Mesothelial cell of epicardium (in vitro differentiated cells): ENCODE measurements around the gene ADAM22. TPM values are rescaled to one million over a fixed set of nuclear protein-coding genes. Genes with fewer than 3 reads are reported as not detected.
"Not testable (repeated sequence)": the region's sequence is repeated elsewhere in the genome, so short reads cannot be mapped to it uniquely, and the experiment has no call there.

Experiments
- DNase-seq, 2 experiments: peaks; one replicate each; pipeline ENCODE4 v3.0.0; 2021; ENCODE audit warnings: low spot score in 2 of 2; ENCODE audit not compliant: unreplicated experiment in 2 of 2
- H3K27ac Mint-ChIP-seq: 2 replicates; pipeline ENCODE4 v1.8.0; 2021; ENCODE audit warnings: mixed read lengths
- H3K27me3 Mint-ChIP-seq: 2 replicates; pipeline ENCODE4 v1.8.0; 2021; ENCODE audit warnings: low read depth, mixed read lengths
- H3K36me3 Mint-ChIP-seq: 2 replicates; pipeline ENCODE4 v1.8.0; 2021; ENCODE audit warnings: mixed read lengths
- H3K4me1 Mint-ChIP-seq: 2 replicates; pipeline ENCODE4 v1.8.0; 2021; ENCODE audit warnings: mixed read lengths
- H3K4me3 Mint-ChIP-seq: 2 replicates; pipeline ENCODE4 v1.8.0; 2021; ENCODE audit warnings: mild to moderate bottlenecking, moderate library complexity, mixed read lengths
- H3K9me3 Mint-ChIP-seq: 2 replicates; pipeline ENCODE4 v1.8.0; 2021; ENCODE audit warnings: mixed read lengths
- CTCF ChIP-seq: fragments of 200-600 bp; sonication (generic); IDR thresholded peaks from one replicate; pipeline ENCODE4 v1.5.0; 2021; ENCODE audit warnings: antibody characterized with exemption; ENCODE audit not compliant: unreplicated experiment
- total RNA-seq: library from RNA; stranded (reverse); gene quantifications from 3 replicates; pipeline ENCODE4 v1.2.1, GENCODE V29; 2021

The ADAM22 gene
- total RNA-seq = 4.3 to 6.3 TPM (median 4.7 TPM) in 3 replicates

GRCh38 chr7:87933953-87934698 lies at the start of gene ADAM22:
Gene ADAM22, plus strand, starts transcription at chr7:87934251. Its CDS starts 215 bp downstream, at chr7:87934466.
- no peak within 1 kb of the TSS for H3K27ac Mint-ChIP-seq
- TF ChIP-seq CTCF = no peak

GRCh38 chr7:87885018-87885417 lies 49.0 kb upstream of the ADAM22 start:
- no peak for TF ChIP-seq CTCF
- Mint-ChIP-seq H3K27ac (no peak overlapping the region), H3K36me3 (peaks cover 14% of the 10 kb centered on the region), H3K4me3 (no peak overlapping the region), H3K4me1 (no peaks in the 10 kb centered on the region), H3K9me3 (no peaks in the 10 kb centered on the region), H3K27me3 (no peaks in the 10 kb centered on the region)
- DNase-seq = no peak

More at GRCh38 chr7:87933953-87934698, at the start of gene ADAM22:
- no peaks in the 10 kb centered on the region for H3K36me3 Mint-ChIP-seq
- H3K4me1 Mint-ChIP-seq = peaks cover 10% of the 10 kb centered on the region
- peaks cover 4% of the 10 kb centered on the region for H3K9me3 Mint-ChIP-seq
- H3K4me3 Mint-ChIP-seq = peak within 1 kb of the TSS; percentile 89
- peak; percentile 50 to 82 for DNase-seq
- H3K27me3 Mint-ChIP-seq = peaks cover 47% of the 10 kb centered on the region

- Mint-ChIP-seq H3K4me1 (no peaks in the 10 kb centered on the region), H3K27me3 (no peaks in the 10 kb centered on the region), H3K36me3 (peaks cover 9% of the 10 kb centered on the region), H3K4me3 (no peak overlapping the region), H3K9me3 (no peaks in the 10 kb centered on the region), H3K27ac (no peak overlapping the region)
- DNase-seq = no peak
- peak; percentile 66 for TF ChIP-seq CTCF
Measured at GRCh38 chr7:87886875-87887274, 47.2 kb upstream of the ADAM22 start.

GRCh38 chr7:87895363-87895762 lies 38.7 kb upstream of the ADAM22 start:
- no peak for DNase-seq
- no peak overlapping the region for H3K4me3 Mint-ChIP-seq
- no peaks in the 10 kb centered on the region for H3K4me1 Mint-ChIP-seq
- no peaks in the 10 kb centered on the region for H3K27me3 Mint-ChIP-seq
- H3K36me3 Mint-ChIP-seq = peaks cover 38% of the 10 kb centered on the region
- no peak for TF ChIP-seq CTCF
- H3K27ac Mint-ChIP-seq = no peak overlapping the region
- H3K9me3 Mint-ChIP-seq = no peaks in the 10 kb centered on the region

GRCh38 chr7:87899255-87899654 lies 34.8 kb upstream of the ADAM22 start:
- Mint-ChIP-seq H3K4me1 (no peaks in the 10 kb centered on the region), H3K4me3 (no peak overlapping the region), H3K9me3 (no peaks in the 10 kb centered on the region), H3K36me3 (peaks cover 31% of the 10 kb centered on the region), H3K27me3 (no peaks in the 10 kb centered on the region), H3K27ac (no peak overlapping the region)
- DNase-seq = no peak
- no peak for TF ChIP-seq CTCF

GRCh38 chr7:87907136-87907906 lies 26.7 kb upstream of the ADAM22 start:
- H3K36me3 Mint-ChIP-seq = peaks cover 11% of the 10 kb centered on the region
- not testable (repeated sequence) for H3K27me3 Mint-ChIP-seq, H3K4me1 Mint-ChIP-seq, H3K9me3 Mint-ChIP-seq, DNase-seq, H3K4me3 Mint-ChIP-seq
- H3K27ac Mint-ChIP-seq = peak overlapping the region; percentile 69

- DNase-seq, H3K4me3 Mint-ChIP-seq, H3K4me1 Mint-ChIP-seq, H3K9me3 Mint-ChIP-seq, H3K27me3 Mint-ChIP-seq, H3K27ac Mint-ChIP-seq: not testable (repeated sequence)
- peaks cover 11% of the 10 kb centered on the region for H3K36me3 Mint-ChIP-seq
Measured at GRCh38 chr7:87908814-87909213, 25.2 kb upstream of the ADAM22 start.
